GM23248 (cell line): ENCODE data around the gene HOMER2.

Experiments used
- EZH2 ChIP-seq: fragments of 200-600 bp; sonication (generic); IDR thresholded peaks from 2 replicates; pipeline ENCODE4 v1.6.1; 2018; ENCODE audit warnings: antibody characterized with exemption, mild to moderate bottlenecking; ENCODE audit not compliant: insufficient read depth, poor library complexity, severe bottlenecking
- EZH2phosphoT487 ChIP-seq: fragments of 200-600 bp; sonication (generic); IDR thresholded peaks from 2 replicates; pipeline ENCODE4 v1.6.1; 2018; ENCODE audit warnings: antibody characterized with exemption, moderate library complexity, mild to moderate bottlenecking, low read depth; ENCODE audit not compliant: insufficient read depth

DNA sequence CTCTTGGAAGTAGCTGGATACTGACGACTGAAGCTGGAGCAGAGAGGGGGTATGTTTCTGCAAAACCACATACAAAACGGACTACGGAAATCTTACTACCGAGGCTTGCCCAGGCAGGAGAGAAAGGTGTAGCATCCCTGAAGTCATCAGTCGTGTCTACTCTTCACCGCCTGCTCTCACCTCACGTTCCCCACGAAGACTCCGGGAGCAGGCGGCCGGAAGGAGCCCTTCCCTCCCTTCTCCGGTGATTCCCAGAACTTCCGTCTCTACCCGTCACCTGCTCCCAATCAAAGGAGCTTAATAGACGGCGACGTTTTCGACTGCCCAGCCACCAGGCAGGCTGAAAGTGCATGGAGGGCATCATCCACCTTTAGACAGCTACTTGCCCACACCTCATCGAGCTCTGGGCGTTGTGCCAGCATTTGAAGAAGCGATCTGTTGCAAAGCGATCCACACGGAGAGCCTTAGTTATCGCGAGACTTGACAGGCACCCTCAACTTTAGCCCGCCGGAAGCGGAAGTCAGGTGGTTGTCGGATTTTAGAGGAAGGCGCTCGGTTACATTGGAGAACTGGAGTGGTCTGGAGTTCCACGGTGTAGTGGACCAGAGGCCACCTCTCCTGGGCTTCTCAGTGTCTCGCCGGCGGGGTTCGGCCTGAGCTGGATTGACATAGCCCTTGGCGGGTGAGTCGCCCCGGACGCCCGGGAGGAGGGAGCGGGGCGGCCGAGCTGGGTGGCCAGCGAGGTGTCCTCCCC lies 33.3 kb upstream of the HOMER2 start, which contains the start of gene RAMAC:
- no peak for TF ChIP-seq EZH2
- TF ChIP-seq EZH2phosphoT487: no peak
